Prostate gland (tissue), 2 donors: ENCODE measurements around the gene NCOA1. TPM values are rescaled to one million over a fixed set of nuclear protein-coding genes. Genes with fewer than 3 reads are reported as not detected.
A peak's percentile ranks its signal among the peaks of the same experiment; 100 is the strongest.

Experiments
- DNase-seq: peaks from one replicate; pipeline ENCODE4 v3.0.0-alpha.2; 2019; ENCODE audit warnings: low spot score
- H3K27ac ChIP-seq, 2 donors: fragments of 200-600 bp; sonication (generic); 2 replicates each; pipeline ENCODE4 v1.5.1; 2017 to 2019
- H3K27me3 ChIP-seq: fragments of 200-600 bp; sonication (generic); replicated peaks from 2 replicates; pipeline ENCODE4 v1.5.1; 2019; ENCODE audit not compliant: insufficient read depth
- H3K36me3 ChIP-seq, 2 donors: fragments of 200-600 bp; sonication (generic); 1 replicate in 1 of 2; 2 replicates in 1 of 2; pipeline versions ENCODE4 v1.5.1 to v1.8.1; 2017 to 2019
- H3K4me1 ChIP-seq: fragments of 200-600 bp; sonication (generic); replicated peaks from 2 replicates; pipeline ENCODE4 v1.5.1; 2019
- H3K4me3 ChIP-seq, 2 donors: fragments of 200-600 bp; sonication (generic); 2 replicates each; pipeline ENCODE4 v1.5.1; 2017 to 2019
- H3K9me3 ChIP-seq: fragments of 200-600 bp; sonication (generic); 2 replicates; pipeline ENCODE4 v1.5.1; 2017
- CTCF ChIP-seq, 4 experiments: fragments of 200-600 bp in 2 of 4; fragments of 450-650 bp in 2 of 4; sonication (generic) in 2 of 4; IDR thresholded peaks; 1 replicate in 3 of 4; 2 replicates in 1 of 4; pipeline ENCODE4 v1.5.1; 2016 to 2019; ENCODE audit warnings: antibody characterized with exemption in 4 of 4, mild to moderate bottlenecking in 2 of 4, moderate library complexity in 2 of 4
- POLR2A ChIP-seq: fragments of 450-650 bp; IDR thresholded peaks from one replicate; pipeline ENCODE4 v1.6.1; 2016; ENCODE audit warnings: antibody characterized with exemption, mild to moderate bottlenecking
- POLR2AphosphoS5 ChIP-seq: sonication (generic); formaldehyde crosslinking; IDR thresholded peaks from one replicate; pipeline ENCODE4 v1.6.1; 2017; ENCODE audit warnings: antibody characterized with exemption
- WGBS: methylation state at CpG from one replicate; pipeline ENCODE4 v1.1.5; 2018; 5-methylcytosine and 5-hydroxymethylcytosine counted together
- intact Hi-C: fragments of 100-400 bp; cut with DNase I; formaldehyde crosslinking; loops from one replicate; pipeline ENCODE4 v1.14.2; 2022
- total RNA-seq, 2 donors: library from RNA; depleted of rRNA; stranded (reverse); fragments of >200 nt; gene quantifications; one replicate each; pipeline ENCODE4 v1.1.0, GENCODE V29; 2016

Gene NCOA1
- total RNA-seq, 2 donors from 2014 or later = 24.9 to 72.4 TPM

GRCh38 chr2:24763843-24764242 lies 272.8 kb downstream of the NCOA1 start:
- DNase-seq = no peak
- Histone ChIP-seq H3K27ac (no peak overlapping the region), H3K4me1 (no peaks in the 10 kb centered on the region), H3K27me3 (no peaks in the 10 kb centered on the region), H3K9me3 (no peaks in the 10 kb centered on the region), H3K4me3 (no peak overlapping the region), H3K36me3 (no peaks in the 10 kb centered on the region)
- TF ChIP-seq POLR2A = no peak
- no peak for TF ChIP-seq POLR2AphosphoS5
- TF ChIP-seq CTCF (IDR thresholded peaks at IDR 0.05) = no peak
- 94% methylated on average over 4 of the region's 4 CpGs for WGBS
- intact Hi-C loops = no loop called here

- no peak overlapping the region for H3K4me3 ChIP-seq
- no peak overlapping the region for H3K27ac ChIP-seq
- no peaks in the 10 kb centered on the region for H3K36me3 ChIP-seq
- DNase-seq = no peak
- TF ChIP-seq POLR2A = no peak
- no peak for TF ChIP-seq POLR2AphosphoS5
- TF ChIP-seq CTCF (IDR thresholded peaks at IDR 0.05) = no peak
- no peaks in the 10 kb centered on the region for H3K27me3 ChIP-seq
- intact Hi-C loops = no loop called here
- WGBS = 80% methylated on average over 6 of the region's 6 CpGs
- H3K9me3 ChIP-seq = no peaks in the 10 kb centered on the region
- no peaks in the 10 kb centered on the region for H3K4me1 ChIP-seq
Measured at GRCh38 chr2:24766609-24767008, 275.6 kb downstream of the NCOA1 start.

- peak; percentile 5 for DNase-seq
- intact Hi-C loops = no loop called here
- no peaks in the 10 kb centered on the region for H3K27me3 ChIP-seq
- H3K4me3 ChIP-seq = no peak overlapping the region
- H3K4me1 ChIP-seq = no peaks in the 10 kb centered on the region
- WGBS = 58% methylated on average over 5 of the region's 5 CpGs
- H3K27ac ChIP-seq = no peak overlapping the region
- no peaks in the 10 kb centered on the region for H3K9me3 ChIP-seq
- no peaks in the 10 kb centered on the region for H3K36me3 ChIP-seq
- TF ChIP-seq POLR2AphosphoS5 = no peak
- no peak for TF ChIP-seq POLR2A
- no peak for TF ChIP-seq CTCF (IDR thresholded peaks at IDR 0.05)
Measured at GRCh38 chr2:24768013-24768412, 277.0 kb downstream of the NCOA1 start.

GRCh38 chr2:24768601-24769000 lies 277.5 kb downstream of the NCOA1 start:
- intact Hi-C loops = no loop called here
- no peaks in the 10 kb centered on the region for H3K4me1 ChIP-seq
- H3K4me3 ChIP-seq = no peak overlapping the region
- no peaks in the 10 kb centered on the region for H3K36me3 ChIP-seq
- 81% methylated on average over 7 of the region's 7 CpGs for WGBS
- DNase-seq = no peak
- H3K27me3 ChIP-seq = no peaks in the 10 kb centered on the region
- no peak for TF ChIP-seq POLR2AphosphoS5
- no peak for TF ChIP-seq CTCF (IDR thresholded peaks at IDR 0.05)
- TF ChIP-seq POLR2A = no peak
- no peak overlapping the region for H3K27ac ChIP-seq
- no peaks in the 10 kb centered on the region for H3K9me3 ChIP-seq

GRCh38 chr2:24771061-24771460 lies 280.0 kb downstream of the NCOA1 start:
- TF ChIP-seq POLR2A (no peak), POLR2AphosphoS5 (no peak), CTCF (IDR thresholded peaks at IDR 0.05) (no peak)
- Histone ChIP-seq H3K9me3 (no peaks in the 10 kb centered on the region), H3K27me3 (no peaks in the 10 kb centered on the region), H3K4me1 (no peaks in the 10 kb centered on the region), H3K4me3 (no peak overlapping the region), H3K36me3 (no peaks in the 10 kb centered on the region), H3K27ac (no peak overlapping the region)
- WGBS = 88% methylated on average over 5 of the region's 5 CpGs
- intact Hi-C loops = no loop called here
- DNase-seq = no peak
